Measurements from ENCODE around the gene TBC1D9B. TPM values are rescaled to one million over a fixed set of nuclear protein-coding genes. Genes with fewer than 3 reads are reported as not detected.

TBC1D9B gene
- total RNA-seq, 4 donors from 2014 or later, result 50.7 to 78.5 (median 62.4) TPM

DNA sequence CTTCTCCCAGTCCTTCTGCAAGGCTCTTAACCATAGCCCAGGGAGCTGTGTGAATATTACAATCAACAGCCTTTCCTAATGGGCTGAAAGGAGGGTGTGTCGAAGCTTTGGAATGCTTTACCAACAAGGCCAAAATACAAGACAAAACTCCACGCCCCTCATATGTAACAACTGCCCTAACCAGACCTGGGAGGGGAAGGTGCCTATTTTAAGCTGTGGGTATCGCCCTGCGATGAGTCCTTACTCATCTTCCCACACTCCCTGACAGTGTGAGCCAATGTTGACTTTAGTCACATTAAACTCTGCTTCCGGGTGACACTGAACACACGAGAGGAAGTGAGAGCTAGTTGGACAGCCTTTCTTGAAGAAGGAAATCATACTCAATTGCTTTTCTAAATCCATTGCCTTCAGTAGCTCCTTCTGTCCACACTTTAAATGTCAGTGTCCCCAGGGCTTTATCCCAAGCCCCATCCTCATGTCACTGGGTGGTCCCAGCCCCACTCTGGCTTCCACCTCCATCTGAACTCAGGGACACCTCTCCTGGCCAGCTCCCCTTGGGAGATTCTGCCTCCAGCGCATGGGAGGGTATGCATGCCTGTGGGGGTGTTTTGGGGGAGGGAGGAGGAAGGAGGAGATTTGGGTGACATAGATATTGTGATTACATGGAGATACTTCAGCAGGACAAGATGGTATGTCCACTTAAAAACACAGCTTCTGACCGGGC lies 6.5 kb upstream of the TBC1D9B start:
- intact Hi-C loops (cut with DNase I), result no loop called here
- H3K27me3 ChIP-seq, result no peaks in the 10 kb centered on the region
- 31 to 40% methylated on average over 5 to 6 of the region's 8 CpGs for WGBS, 2 donors
- H3K36me3 ChIP-seq, result no peaks in the 10 kb centered on the region
- DNase-seq, result no peak
- peak overlapping the region; percentile 83 to 90 (median 84) for H3K27ac ChIP-seq
- TF ChIP-seq, protein P1, sequence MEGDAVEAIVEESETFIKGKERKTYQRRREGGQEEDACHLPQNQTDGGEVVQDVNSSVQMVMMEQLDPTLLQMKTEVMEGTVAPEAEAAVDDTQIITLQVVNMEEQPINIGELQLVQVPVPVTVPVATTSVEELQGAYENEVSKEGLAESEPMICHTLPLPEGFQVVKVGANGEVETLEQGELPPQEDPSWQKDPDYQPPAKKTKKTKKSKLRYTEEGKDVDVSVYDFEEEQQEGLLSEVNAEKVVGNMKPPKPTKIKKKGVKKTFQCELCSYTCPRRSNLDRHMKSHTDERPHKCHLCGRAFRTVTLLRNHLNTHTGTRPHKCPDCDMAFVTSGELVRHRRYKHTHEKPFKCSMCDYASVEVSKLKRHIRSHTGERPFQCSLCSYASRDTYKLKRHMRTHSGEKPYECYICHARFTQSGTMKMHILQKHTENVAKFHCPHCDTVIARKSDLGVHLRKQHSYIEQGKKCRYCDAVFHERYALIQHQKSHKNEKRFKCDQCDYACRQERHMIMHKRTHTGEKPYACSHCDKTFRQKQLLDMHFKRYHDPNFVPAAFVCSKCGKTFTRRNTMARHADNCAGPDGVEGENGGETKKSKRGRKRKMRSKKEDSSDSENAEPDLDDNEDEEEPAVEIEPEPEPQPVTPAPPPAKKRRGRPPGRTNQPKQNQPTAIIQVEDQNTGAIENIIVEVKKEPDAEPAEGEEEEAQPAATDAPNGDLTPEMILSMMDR (IDR thresholded peaks at IDR 0.05), result no peak
- no peak for TF ChIP-seq POLR2A (IDR thresholded peaks at IDR 0.05)
- H3K4me3 ChIP-seq, result no peak overlapping the region
- peaks cover 0 to 37% (median 11%) of the 10 kb centered on the region in 3 donors for H3K4me1 ChIP-seq
- no peaks in the 10 kb centered on the region for H3K9me3 ChIP-seq

DNA sequence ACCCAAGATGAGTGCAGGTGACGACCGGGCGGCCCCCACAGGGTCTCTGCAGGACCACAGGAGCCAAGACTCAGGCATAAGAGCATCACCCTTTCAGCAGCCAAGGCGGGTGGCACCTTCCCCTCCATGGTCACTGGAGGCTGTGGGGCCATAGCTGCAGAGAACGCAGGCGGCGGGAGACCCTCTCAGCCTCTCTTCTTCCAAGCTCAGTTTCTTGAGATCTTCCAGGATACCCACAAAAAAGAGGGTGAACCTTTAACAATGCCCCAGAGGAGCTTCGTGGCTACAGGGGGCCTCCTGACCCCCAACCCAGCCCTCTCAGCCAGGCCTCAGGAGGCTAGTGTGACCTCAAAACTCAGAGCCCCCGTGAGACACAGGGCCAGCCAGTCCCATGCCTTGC lies 5.8 kb upstream of the TBC1D9B start:
- Histone ChIP-seq H3K27me3 (no peaks in the 10 kb centered on the region), H3K4me3 (no peak overlapping the region), H3K9me3 (no peaks in the 10 kb centered on the region), H3K36me3 (no peaks in the 10 kb centered on the region), H3K27ac (peak overlapping the region; percentile 68 to 90 (median 79)), H3K4me1 (peaks cover 1 to 43% (median 14%) of the 10 kb centered on the region in 3 donors)
- intact Hi-C loops (cut with DNase I), result no loop called here
- TF ChIP-seq, protein P1 (IDR thresholded peaks at IDR 0.05), result no peak
- TF ChIP-seq POLR2A (IDR thresholded peaks at IDR 0.05), result no peak
- WGBS, 2 donors, result 60 to 75% methylated on average over 1 to 9 of the region's 9 CpGs
- no peak for DNase-seq

DNA sequence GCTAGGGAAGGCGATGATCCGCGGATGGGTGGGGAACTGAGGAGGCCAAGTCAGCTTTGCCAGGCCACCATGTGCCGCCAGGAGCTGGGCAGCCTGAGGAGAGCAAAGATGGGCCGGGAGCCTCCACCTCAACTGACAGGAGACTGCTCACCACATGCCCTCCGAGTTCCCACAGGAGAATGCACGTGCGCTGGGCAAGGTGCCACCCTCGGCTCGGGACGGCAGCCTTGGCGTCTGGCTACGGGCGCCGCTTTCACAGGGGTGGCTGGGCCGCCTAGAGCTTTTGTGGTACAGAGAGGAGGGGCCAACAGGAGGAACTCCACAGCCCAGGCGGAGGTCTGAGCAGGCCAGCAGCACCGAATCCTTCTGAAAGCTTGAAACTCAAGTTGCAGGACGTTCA lies 5.3 kb upstream of the TBC1D9B start:
- H3K27me3 ChIP-seq, result no peaks in the 10 kb centered on the region
- WGBS, 2 donors, result 47 to 68% methylated on average over 13 to 15 of the region's 19 CpGs
- no peak overlapping the region for H3K4me3 ChIP-seq
- no peak for TF ChIP-seq POLR2A (IDR thresholded peaks at IDR 0.05)
- H3K27ac ChIP-seq, result peak overlapping the region in 3 of 4 donors; percentile 68 to 90 (median 73)
- intact Hi-C loops (cut with DNase I), result no loop called here
- no peak for DNase-seq
- no peaks in the 10 kb centered on the region for H3K9me3 ChIP-seq
- H3K4me1 ChIP-seq, result peaks cover 6 to 48% (median 19%) of the 10 kb centered on the region in 3 donors
- H3K36me3 ChIP-seq, result no peaks in the 10 kb centered on the region

DNA sequence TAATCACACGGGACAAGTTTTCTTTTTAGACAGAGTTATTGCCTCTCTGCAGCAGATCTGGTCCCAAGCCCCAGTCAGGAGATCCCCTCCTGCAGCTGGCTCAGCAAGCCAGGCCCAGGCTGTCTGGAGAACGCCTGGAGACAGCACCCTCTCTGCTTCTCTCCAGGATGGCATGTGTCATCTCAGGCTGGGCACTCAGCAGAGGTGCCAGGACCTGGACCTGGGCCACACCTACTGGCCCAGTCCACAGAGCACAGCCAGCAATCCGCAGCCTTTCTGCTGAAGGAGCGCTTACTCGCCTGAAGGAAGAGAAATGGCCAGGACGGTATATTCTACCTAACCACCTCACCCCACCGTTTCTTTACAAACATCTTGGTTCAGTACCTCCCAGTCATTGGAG lies 4.7 kb upstream of the TBC1D9B start:
- no peak overlapping the region for H3K4me3 ChIP-seq
- H3K27me3 ChIP-seq, result no peaks in the 10 kb centered on the region
- peak overlapping the region in 3 of 4 donors; percentile 68 to 90 (median 73) for H3K27ac ChIP-seq
- no peak for TF ChIP-seq POLR2A (IDR thresholded peaks at IDR 0.05)
- TF ChIP-seq, protein P1 (IDR thresholded peaks at IDR 0.05), result no peak
- H3K9me3 ChIP-seq, result no peaks in the 10 kb centered on the region
- DNase-seq, result no peak
- peaks cover 7 to 49% (median 20%) of the 10 kb centered on the region in 3 donors for H3K4me1 ChIP-seq
- intact Hi-C loops (cut with DNase I), result no loop called here
- WGBS, 2 donors, result 68 to 80% methylated on average over 6 to 7 of the region's 7 CpGs
- H3K36me3 ChIP-seq, result no peaks in the 10 kb centered on the region

DNA sequence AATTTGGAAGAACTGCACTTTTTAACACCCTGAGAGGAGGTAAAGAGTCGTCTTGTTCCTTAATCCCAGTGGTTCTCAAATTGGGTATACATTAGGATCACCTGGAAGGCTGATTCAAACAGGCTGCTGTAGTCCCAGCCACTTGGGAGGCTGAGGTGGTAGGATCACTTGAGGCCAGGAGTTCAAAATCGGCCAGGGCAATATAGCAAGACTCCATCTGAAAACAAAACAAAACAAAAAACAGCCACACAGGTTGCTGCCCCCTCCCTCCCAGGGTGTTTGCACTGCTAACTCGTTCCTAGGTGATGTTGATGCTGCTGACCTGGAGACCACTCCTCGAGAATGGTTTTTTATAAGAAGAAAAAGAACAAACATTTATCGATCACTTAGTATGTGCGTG lies 1.5 kb upstream of the TBC1D9B start:
- H3K9me3 ChIP-seq, result no peaks in the 10 kb centered on the region
- intact Hi-C loops (cut with DNase I), result loop anchor here (5.0 kb wide), 1 partner anchor 112 kb away; no protein-coding TSS in a partner anchor
- WGBS, 2 donors, result 80 to 95% methylated on average over 6 of the region's 6 CpGs
- peaks cover 0 to 9% (median 7%) of the 10 kb centered on the region in 3 donors for H3K36me3 ChIP-seq
- H3K4me3 ChIP-seq, result no peak overlapping the region
- no peaks in the 10 kb centered on the region for H3K27me3 ChIP-seq
- peaks cover 18 to 50% (median 30%) of the 10 kb centered on the region in 3 donors for H3K4me1 ChIP-seq
- H3K27ac ChIP-seq, result no peak overlapping the region
- no peak for DNase-seq
- TF ChIP-seq, protein P1 (IDR thresholded peaks at IDR 0.05), result no peak
- TF ChIP-seq POLR2A (IDR thresholded peaks at IDR 0.05), result no peak
